GM12872 (cell line): ENCODE measurements around the gene CRYZ.

Experiments
- CTCF ChIP-seq: IDR thresholded peaks from 3 replicates; pipeline ENCODE4 v1.5.1; 2011; ENCODE audit warnings: low read depth, mild to moderate bottlenecking, low read length, moderate library complexity; ENCODE audit not compliant: insufficient read depth

CRYZ gene

GRCh38 chr1:74716822-74717221, 16.0 kb downstream of the CRYZ start:
- TF ChIP-seq CTCF, result no peak

- no peak for TF ChIP-seq CTCF
Observed at GRCh38 chr1:74715806-74716205, 17.0 kb downstream of the CRYZ start.

- TF ChIP-seq CTCF, result no peak
Observed at GRCh38 chr1:74715236-74715502, 17.7 kb downstream of the CRYZ start.

GRCh38 chr1:74714429-74715235, 18.2 kb downstream of the CRYZ start:
- no peak for TF ChIP-seq CTCF

GRCh38 chr1:74713849-74714248, 19.0 kb downstream of the CRYZ start:
- TF ChIP-seq CTCF, result no peak

- no peak for TF ChIP-seq CTCF
Observed at GRCh38 chr1:74712881-74713280, 20.0 kb downstream of the CRYZ start.

GRCh38 chr1:74703386-74704182, 29.3 kb downstream of the CRYZ start:
- no peak for TF ChIP-seq CTCF
